H1 (cell line): ENCODE measurements around the gene ZNF618. TPM values are rescaled to one million over a fixed set of nuclear protein-coding genes. Genes with fewer than 3 reads are reported as not detected.

ENCODE experiments used
- FOSL1 ChIP-seq: IDR thresholded peaks from 2 replicates; pipeline ENCODE4 v1.6.1; 2011; ENCODE audit warnings: mild to moderate bottlenecking, low read depth, low read length, moderate library complexity; ENCODE audit not compliant: insufficient read depth
- HDAC6 ChIP-seq: IDR thresholded peaks from one replicate; pipeline ENCODE4 v1.7.1; 2012; ENCODE audit warnings: low read depth, mild to moderate bottlenecking, inconsistent platforms, low read length, moderate library complexity
- KDM4A ChIP-seq: IDR thresholded peaks from one replicate; pipeline ENCODE4 v1.7.1; 2012; ENCODE audit warnings: low read depth, mild to moderate bottlenecking, moderate library complexity, low read length, inconsistent platforms; ENCODE audit not compliant: severe bottlenecking
- PHF8 ChIP-seq: fragments of 200-600 bp; sonication (generic); conservative IDR thresholded peaks from 2 replicates; pipeline ENCODE4 v1.7.1; 2012; ENCODE audit warnings: low read depth, mild to moderate bottlenecking, inconsistent platforms, low read length, moderate library complexity
- POU5F1 ChIP-seq: IDR thresholded peaks from 2 replicates; pipeline ENCODE4 v1.6.1; 2011; ENCODE audit warnings: low read depth, mild to moderate bottlenecking, low read length, moderate library complexity
- RNF2 ChIP-seq: fragments of 200-900, 300-1000 bp; sonication (generic); IDR thresholded peaks from 2 replicates; pipeline ENCODE4 v1.7.1; 2016; ENCODE audit warnings: borderline replicate concordance, low read depth, mild to moderate bottlenecking, antibody characterized with exemption, low read length; ENCODE audit not compliant: poor library complexity, severe bottlenecking; ENCODE audit errors: missing control alignments
- SAP30 ChIP-seq: fragments of 300-600 bp; sonication (generic); IDR thresholded peaks from 2 replicates; pipeline ENCODE4 v1.7.1; 2012; ENCODE audit warnings: low read length, moderate library complexity, mild to moderate bottlenecking, inconsistent platforms; ENCODE audit not compliant: insufficient read depth, insufficient replicate concordance
- TBP ChIP-seq: IDR thresholded peaks from 2 replicates; pipeline ENCODE4 v1.6.1; 2011; ENCODE audit warnings: low read depth, low read length, improper control_type of control experiment
- polyA plus RNA-seq, 7 experiments: library from polyadenylated mRNA; depleted of rRNA in 3 of 7; stranded (reverse) in 5 of 7; unstranded in 2 of 7; fragments of >200 nt in 5 of 7; fragments of 200-250 nt in 2 of 7; gene quantifications; 1 replicate in 5 of 7; 2 replicates in 1 of 7; 4 replicates in 1 of 7; pipeline versions ENCODE4 v1.2.1 to v1.2.3, GENCODE V29; 2011 to 2013; ENCODE audit warnings: missing spikeins in 2 of 7, mixed read lengths in 2 of 7
- total RNA-seq: library from RNA; stranded (reverse); fragmentation: NEBNext Ultra II Directional; extraction: Animal tissue kit (Norgen Biotek cat#: 25700); gene quantifications from 2 replicates; pipeline ENCODE4 v1.2.1, GENCODE V29; 2021
- TF ChIP-seq, protein P1 (sequence below): fragments of 300-600 bp; sonication (generic); IDR thresholded peaks from 2 replicates; pipeline ENCODE4 v1.7.1; 2012; ENCODE audit warnings: low read length, moderate library complexity, mild to moderate bottlenecking, inconsistent platforms; ENCODE audit not compliant: insufficient replicate concordance
- TF ChIP-seq, protein P2 (sequence below): IDR thresholded peaks from 2 replicates; pipeline ENCODE4 v1.6.1; 2012; ENCODE audit warnings: inconsistent platforms

Gene ZNF618
- total and polyA plus RNA-seq, 2 of the 8 experiments (the other 6 are each of a cell fraction or from before 2014, with no cell fraction given): 9.6 to 28.5 TPM

DNA sequence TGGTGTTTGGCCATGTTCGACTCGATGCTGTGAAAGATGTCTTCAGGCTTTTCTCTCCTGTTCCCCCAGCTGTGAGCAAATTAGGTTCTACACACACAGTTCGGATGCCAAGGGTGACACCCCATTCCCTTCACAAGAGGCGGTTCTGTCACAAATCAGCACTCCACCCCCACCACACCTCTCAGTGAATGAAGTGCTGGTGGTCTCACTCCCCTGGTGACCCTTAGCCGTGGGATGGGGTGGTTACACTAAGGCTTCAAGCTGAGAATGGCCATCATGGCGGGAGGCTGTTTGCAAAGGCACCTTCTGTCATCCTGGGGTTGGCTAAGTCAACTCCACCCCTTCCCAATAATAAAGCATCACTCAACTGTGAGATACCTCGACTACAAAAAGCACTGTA lies 175.6 kb downstream of the ZNF618 start (continued):
- TF ChIP-seq, protein P1, sequence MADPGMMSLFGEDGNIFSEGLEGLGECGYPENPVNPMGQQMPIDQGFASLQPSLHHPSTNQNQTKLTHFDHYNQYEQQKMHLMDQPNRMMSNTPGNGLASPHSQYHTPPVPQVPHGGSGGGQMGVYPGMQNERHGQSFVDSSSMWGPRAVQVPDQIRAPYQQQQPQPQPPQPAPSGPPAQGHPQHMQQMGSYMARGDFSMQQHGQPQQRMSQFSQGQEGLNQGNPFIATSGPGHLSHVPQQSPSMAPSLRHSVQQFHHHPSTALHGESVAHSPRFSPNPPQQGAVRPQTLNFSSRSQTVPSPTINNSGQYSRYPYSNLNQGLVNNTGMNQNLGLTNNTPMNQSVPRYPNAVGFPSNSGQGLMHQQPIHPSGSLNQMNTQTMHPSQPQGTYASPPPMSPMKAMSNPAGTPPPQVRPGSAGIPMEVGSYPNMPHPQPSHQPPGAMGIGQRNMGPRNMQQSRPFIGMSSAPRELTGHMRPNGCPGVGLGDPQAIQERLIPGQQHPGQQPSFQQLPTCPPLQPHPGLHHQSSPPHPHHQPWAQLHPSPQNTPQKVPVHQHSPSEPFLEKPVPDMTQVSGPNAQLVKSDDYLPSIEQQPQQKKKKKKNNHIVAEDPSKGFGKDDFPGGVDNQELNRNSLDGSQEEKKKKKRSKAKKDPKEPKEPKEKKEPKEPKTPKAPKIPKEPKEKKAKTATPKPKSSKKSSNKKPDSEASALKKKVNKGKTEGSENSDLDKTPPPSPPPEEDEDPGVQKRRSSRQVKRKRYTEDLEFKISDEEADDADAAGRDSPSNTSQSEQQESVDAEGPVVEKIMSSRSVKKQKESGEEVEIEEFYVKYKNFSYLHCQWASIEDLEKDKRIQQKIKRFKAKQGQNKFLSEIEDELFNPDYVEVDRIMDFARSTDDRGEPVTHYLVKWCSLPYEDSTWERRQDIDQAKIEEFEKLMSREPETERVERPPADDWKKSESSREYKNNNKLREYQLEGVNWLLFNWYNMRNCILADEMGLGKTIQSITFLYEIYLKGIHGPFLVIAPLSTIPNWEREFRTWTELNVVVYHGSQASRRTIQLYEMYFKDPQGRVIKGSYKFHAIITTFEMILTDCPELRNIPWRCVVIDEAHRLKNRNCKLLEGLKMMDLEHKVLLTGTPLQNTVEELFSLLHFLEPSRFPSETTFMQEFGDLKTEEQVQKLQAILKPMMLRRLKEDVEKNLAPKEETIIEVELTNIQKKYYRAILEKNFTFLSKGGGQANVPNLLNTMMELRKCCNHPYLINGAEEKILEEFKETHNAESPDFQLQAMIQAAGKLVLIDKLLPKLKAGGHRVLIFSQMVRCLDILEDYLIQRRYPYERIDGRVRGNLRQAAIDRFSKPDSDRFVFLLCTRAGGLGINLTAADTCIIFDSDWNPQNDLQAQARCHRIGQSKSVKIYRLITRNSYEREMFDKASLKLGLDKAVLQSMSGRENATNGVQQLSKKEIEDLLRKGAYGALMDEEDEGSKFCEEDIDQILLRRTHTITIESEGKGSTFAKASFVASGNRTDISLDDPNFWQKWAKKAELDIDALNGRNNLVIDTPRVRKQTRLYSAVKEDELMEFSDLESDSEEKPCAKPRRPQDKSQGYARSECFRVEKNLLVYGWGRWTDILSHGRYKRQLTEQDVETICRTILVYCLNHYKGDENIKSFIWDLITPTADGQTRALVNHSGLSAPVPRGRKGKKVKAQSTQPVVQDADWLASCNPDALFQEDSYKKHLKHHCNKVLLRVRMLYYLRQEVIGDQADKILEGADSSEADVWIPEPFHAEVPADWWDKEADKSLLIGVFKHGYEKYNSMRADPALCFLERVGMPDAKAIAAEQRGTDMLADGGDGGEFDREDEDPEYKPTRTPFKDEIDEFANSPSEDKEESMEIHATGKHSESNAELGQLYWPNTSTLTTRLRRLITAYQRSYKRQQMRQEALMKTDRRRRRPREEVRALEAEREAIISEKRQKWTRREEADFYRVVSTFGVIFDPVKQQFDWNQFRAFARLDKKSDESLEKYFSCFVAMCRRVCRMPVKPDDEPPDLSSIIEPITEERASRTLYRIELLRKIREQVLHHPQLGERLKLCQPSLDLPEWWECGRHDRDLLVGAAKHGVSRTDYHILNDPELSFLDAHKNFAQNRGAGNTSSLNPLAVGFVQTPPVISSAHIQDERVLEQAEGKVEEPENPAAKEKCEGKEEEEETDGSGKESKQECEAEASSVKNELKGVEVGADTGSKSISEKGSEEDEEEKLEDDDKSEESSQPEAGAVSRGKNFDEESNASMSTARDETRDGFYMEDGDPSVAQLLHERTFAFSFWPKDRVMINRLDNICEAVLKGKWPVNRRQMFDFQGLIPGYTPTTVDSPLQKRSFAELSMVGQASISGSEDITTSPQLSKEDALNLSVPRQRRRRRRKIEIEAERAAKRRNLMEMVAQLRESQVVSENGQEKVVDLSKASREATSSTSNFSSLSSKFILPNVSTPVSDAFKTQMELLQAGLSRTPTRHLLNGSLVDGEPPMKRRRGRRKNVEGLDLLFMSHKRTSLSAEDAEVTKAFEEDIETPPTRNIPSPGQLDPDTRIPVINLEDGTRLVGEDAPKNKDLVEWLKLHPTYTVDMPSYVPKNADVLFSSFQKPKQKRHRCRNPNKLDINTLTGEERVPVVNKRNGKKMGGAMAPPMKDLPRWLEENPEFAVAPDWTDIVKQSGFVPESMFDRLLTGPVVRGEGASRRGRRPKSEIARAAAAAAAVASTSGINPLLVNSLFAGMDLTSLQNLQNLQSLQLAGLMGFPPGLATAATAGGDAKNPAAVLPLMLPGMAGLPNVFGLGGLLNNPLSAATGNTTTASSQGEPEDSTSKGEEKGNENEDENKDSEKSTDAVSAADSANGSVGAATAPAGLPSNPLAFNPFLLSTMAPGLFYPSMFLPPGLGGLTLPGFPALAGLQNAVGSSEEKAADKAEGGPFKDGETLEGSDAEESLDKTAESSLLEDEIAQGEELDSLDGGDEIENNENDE: no peak
- TF ChIP-seq, protein P2, sequence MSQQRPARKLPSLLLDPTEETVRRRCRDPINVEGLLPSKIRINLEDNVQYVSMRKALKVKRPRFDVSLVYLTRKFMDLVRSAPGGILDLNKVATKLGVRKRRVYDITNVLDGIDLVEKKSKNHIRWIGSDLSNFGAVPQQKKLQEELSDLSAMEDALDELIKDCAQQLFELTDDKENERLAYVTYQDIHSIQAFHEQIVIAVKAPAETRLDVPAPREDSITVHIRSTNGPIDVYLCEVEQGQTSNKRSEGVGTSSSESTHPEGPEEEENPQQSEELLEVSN: no peak
- TF ChIP-seq TBP: no peak
- no peak for TF ChIP-seq KDM4A
- TF ChIP-seq SAP30: no peak
- TF ChIP-seq HDAC6: no peak
- TF ChIP-seq PHF8: no peak
- TF ChIP-seq FOSL1: no peak
- no peak for TF ChIP-seq RNF2
- no peak for TF ChIP-seq POU5F1
